Measurements from ENCODE around the gene DAAM1. TPM values are rescaled to one million over a fixed set of nuclear protein-coding genes. Genes with fewer than 3 reads are reported as not detected.

DAAM1 gene
- polyA plus RNA-seq, 5 donors: 33.6 to 64.3 (median 55.8) TPM

DNA sequence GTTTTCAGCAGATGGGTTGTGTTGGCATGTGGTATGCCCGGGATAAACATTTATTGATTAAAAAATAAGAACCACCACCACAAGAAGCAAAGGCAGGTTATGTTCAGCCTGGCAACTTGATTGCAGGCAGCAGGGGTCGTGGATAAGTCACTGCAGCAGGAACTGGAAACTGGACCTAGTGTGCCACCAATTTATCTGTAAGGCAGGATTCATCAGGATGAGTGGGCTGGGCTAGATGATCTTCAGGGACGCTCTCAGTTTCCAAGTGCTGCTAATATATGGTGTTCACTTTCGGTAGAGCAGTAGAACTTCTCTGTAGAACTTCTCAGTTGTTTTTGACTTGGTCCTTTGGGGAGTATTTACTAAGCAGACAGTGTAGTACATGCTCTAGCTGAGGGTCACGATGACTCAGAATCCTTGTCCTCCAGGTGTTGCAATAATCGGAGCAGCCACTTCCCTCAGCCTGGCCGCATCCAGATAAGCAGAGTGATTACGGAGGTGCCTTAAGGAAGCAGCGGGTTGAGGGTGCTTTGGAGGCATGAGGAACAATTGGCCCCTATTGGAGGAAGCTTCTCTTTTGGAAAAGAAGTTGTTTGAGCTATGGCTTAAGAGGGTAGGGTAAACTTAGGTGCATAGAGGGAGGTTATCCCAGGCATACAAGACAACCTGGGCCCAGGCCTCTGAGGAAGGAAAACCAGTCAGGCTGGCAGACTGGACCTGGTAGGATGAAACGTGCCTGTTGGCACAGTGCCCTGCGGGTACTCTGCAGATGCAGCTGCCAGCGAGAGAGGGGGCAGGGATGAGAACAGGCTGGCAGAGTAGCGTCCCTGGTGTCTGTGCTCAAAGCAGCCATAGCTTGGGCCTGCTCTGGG is 172.7 kb downstream of the DAAM1 start:
- DNase-seq: no peak

- DNase-seq: no peak
These were observed 174.0 kb downstream of the DAAM1 start for GRCh38 chr14:59362513-59362912.

DNA sequence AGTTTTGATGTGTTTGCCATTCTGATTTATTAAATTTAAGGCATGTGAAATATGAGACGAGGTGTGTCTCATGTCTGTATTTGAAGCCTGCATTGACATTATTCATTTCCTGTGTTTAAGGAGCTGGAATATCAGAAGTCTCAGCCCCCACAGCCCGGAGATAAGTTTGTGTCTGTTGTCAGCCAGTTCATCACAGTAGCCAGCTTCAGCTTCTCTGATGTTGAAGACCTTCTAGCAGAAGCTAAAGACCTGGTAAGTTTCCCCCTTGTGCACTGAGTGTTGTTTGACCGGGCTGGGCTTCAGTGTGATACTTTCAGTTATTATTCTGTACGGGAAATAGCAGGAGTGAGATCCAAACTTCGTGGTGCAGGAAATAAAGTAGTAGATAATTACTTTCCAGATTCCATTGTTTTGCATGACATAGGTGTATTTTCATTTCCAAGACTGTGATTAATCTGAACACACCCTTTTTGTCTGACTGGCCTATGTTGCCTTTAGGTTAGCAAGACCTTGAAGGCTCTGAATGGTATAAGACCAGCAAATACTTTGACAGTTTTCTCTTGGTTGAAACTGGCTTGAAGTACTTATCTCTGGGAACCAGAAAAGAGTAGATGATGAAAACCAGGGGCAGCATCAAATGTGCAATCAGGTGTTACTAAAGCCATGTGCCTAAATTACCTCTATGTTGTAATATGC is 175.2 kb downstream of the DAAM1 start:
- no peak for DNase-seq

DNA sequence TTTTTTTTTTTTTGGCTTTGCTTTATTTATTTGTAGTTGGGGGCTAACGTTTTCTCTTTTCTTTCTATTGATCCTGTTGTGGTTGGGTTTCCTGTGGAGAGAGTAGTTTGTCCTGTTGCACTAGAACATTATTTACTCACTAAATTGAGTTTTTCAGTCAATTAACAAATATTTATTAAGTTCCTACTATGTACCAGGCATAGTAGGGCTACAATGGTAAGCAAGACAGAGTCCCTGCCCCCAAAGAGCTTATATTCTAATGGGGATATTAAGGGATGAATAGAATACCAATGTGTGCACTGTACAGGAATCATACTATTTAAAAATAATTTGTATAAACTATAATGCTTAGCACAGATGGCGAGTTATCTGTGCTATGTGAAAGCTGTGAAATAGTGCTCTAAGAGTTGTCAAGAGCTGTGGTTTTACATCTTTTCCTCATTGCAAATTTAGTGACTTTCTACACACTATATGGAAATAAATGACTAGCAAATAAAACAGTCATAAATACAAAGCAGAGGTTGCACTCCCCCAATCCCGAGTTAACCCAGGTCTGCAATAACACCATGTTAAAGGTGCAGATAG is 181.8 kb downstream of the DAAM1 start:
- no peak for DNase-seq

DNA sequence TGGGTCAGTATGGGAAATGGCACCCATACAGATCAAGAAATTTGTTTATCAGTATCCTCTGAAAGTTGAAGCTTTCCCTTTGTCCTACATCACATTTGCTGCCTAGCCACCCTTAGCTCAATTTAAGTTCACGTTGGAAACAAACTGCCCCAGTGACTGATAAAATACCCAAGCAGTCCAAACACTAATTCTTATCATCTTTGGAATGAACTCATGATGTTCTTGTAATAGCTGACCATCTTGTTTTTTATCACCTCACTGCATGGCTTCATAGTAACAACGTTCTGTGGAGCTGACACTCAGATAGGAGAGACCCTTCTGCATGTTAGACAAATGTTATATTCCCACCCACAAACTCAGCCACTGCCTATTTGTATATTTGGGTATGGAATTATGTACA is 183.3 kb downstream of the DAAM1 start:
- no peak for DNase-seq

GRCh38 chr14:59374048-59374447 is 185.6 kb downstream of the DAAM1 start:
- no peak for DNase-seq

- DNase-seq: peak; percentile 61 to 68
These were observed 188.2 kb downstream of the DAAM1 start for GRCh38 chr14:59376686-59377085.

DNA sequence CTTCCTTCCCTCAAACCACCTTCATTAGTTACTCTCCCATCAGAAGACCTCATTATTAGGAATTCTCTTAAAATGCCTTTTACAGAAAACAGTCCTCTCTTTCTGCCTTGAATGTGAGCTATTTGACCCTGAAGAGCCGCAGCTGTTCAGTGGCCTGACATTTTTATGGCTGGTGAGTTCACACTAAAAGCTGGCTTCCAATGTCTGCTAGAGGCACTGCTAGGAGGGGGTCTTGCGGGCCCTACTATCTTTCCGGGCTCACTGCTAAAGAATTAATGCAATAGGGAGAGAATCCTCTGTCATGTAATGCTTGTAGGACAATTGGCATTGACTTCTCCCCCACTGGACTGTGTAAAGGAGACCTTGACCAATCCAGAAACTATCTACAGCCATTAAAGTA is 189.0 kb downstream of the DAAM1 start:
- peak; percentile 49 to 50 for DNase-seq

- DNase-seq: peak in 1 of 2 donors; percentile 10
These were observed 189.6 kb downstream of the DAAM1 start for GRCh38 chr14:59377991-59378601.

DNA sequence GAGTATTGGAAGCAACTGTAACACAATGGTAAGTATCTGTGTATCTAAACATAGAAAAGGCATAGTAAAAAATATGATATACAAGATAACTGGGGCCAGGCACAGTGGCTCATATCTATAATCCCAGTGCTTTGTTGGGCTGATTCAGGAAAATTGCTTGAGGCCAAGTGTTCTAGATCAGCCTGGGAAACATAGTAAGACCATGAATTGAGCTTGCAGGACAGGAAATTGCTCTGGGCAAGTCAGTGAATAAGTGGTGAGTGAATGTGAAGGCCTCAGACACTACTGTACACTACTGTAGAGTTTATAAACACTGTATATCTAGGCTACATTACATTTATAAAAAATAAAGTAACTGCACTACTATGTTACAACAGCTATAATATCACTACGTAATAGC is 201.5 kb downstream of the DAAM1 start:
- no peak for DNase-seq

- no peak for DNase-seq
These were observed 202.9 kb downstream of the DAAM1 start for GRCh38 chr14:59391388-59391787.

DNA sequence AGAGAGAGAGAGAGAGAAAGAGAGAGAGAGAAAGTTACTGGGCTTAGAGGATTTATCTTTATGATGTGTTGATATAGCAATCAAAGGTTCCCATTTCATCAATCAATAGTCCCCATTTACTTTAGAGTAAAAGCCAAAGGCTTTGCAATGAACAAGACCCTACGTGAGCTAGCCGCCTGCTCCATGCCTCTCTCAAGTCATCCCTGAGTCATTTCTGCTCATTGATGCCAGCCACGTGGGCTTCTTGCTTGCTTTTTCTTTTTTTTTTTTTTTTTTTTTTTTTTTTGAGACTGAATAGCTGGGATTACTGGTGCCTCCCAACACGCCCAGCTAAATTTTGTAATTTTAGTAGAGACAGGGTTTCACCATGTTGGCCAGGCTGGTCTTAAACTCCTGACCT is 205.8 kb downstream of the DAAM1 start:
- no peak for DNase-seq

DNA sequence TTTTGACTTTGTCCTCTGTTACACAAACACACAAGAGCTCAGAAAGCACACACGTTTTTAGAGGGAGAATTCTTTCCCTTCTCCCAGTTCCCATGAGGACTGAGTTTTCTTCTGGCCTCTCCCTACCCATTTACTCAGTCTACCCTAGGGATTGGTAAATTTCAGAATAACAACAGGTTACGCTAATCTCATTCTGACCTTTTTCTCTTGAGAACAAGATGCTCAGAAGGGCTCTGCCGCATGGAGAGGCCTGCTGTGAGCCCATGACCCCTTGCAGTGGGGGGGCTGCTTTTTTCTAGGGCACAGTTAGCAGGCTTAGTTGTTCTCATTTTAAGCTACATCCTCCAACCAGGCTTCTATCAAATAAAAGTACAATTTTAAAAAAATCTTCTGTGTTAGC is 207.2 kb downstream of the DAAM1 start:
- no peak for DNase-seq

- DNase-seq: no peak
These were observed 210.4 kb downstream of the DAAM1 start for GRCh38 chr14:59398841-59399240.

DNA sequence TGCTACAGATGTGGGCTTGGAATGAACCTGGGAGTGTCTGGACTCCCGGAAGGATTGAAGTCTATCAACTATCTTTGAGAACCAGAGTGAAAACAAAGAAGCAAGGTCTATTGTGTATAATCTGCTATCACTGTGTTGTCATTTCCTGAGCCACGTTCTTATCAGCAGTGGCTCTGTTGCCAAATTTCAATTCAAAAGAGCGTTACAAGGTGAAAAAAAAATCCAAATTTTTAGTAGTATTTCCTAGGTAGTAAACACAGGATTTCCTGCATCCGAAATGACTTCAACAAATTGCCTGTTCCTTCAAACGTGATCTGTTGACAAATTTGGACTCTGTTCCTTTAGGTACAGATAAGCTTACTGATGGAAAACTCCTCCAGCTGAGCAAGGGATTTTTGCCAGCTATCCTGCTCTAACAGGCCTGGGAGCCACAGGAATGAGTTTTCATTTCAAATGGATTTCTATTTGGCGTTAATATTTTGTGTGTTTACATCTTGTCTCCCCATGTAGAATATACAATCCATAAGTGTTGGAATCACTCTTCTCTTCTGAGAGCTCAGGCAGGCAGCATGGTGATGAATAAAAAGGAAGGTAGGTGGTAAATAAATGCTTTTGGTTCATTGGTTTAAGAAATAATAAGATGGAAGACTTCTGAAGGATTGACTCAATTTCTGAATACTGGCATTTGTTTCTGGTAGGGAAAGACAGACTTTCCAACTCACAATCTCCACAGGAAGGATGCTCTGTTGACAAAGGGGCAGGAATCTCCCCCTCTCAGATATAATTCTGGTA is 218.2 kb downstream of the DAAM1 start:
- DNase-seq: peak; percentile 29 to 46

DNA sequence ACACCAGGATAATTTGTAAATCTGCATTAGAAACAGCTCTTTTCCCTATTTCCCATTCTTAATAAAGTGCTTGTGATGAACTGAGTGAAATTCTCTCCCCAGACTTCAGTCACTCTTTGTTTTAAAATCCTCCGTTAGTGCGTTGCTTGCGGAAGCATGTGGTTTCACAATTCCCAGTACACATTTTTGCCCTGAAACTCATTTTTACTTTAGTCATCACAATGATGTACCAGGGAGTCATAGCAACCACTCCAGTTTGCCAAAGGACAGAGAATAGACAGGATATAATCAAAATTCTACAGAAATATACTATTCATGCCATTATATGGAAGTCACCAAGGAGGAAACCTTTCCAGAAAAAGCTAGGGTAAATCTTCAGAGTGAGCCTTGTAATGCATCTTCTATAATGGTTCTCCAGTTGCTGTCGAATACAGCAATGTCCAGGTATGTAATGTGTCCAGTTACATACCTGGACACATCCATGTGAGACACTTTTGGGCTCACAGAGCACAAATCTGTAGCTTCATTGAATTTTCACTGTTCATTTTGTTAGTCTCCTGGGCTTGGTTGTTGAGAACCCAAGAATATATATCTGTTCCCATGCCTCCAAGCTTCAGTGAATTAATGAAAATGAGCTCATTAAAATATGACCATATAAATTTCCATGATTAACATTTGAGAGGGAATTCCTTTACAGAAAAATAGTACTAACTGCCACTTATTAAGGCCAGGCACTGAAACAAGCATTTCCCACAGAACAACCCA is 219.0 kb downstream of the DAAM1 start:
- peak; percentile 57 to 75 for DNase-seq

GRCh38 chr14:59415836-59416602 is 227.6 kb downstream of the DAAM1 start:
- no peak for DNase-seq

DNA sequence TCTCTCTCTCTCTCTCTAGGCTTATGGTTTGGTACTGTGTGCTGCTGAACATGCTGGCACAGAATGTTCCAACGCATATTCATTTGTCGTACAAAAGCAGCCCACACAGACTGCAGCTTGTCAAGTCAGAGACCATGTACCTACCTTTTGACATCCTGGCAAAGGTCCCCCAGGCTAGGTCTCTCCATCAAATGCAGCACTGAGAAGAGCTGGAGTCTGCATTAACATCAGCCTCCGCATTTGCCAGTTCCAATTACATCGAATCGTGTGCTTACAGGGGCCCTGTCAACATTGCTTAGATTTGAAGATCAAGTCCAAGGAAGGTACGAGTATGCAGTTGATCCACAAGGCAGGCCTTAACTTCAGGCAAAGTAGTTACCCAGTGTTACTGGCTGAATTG is 228.8 kb downstream of the DAAM1 start:
- DNase-seq: no peak

GRCh38 chr14:59419303-59419702 is 230.8 kb downstream of the DAAM1 start:
- DNase-seq: peak; percentile 28 to 46
